AG04450 (cell line): ENCODE data around the gene RGL3. TPM values are rescaled to one million over a fixed set of nuclear protein-coding genes. Genes with fewer than 3 reads are reported as not detected.

Experiments used
- CTCF ChIA-PET: fragments of 300-600, 350-600 bp; formaldehyde crosslinking; extraction: SDS; loops from one replicate; lab custom pipeline; 2022; ENCODE audit warnings: antibody characterized with exemption, inconsistent platforms; lab: Charles Lee
- POLR2A ChIA-PET: fragments of 350-600 bp; formaldehyde crosslinking; extraction: SDS; loops from one replicate; lab custom pipeline; 2021; ENCODE audit warnings: antibody characterized with exemption, inconsistent platforms; lab: Yijun Ruan, JAX
- DNase-seq: peaks from one replicate; pipeline ENCODE4 v3.0.0-alpha.2; 2011; ENCODE audit warnings: low read depth, low spot score
- H3K27ac ChIP-seq: one replicate; pipeline ENCODE4 v1.5.1; 2012; ENCODE audit warnings: low read depth, low read length, control low read depth
- H3K27me3 ChIP-seq: one replicate; pipeline ENCODE4 v1.6.0; 2012; ENCODE audit warnings: low read length; ENCODE audit not compliant: control insufficient read depth, insufficient read depth
- H3K4me3 ChIP-seq: 2 replicates; pipeline ENCODE4 v1.5.1; 2011; ENCODE audit warnings: mild to moderate bottlenecking, low read depth, low read length, control low read depth
- H3K9me3 ChIP-seq: 2 replicates; pipeline ENCODE4 v1.5.1; 2012; ENCODE audit warnings: low read length; ENCODE audit not compliant: control insufficient read depth, insufficient read depth
- polyA plus RNA-seq: library from polyadenylated mRNA; depleted of rRNA; stranded (reverse); fragments of >200 nt; gene quantifications from 2 replicates; pipeline ENCODE4 v1.2.3, GENCODE V29; 2011
- TF ChIP-seq, protein P1 (sequence below): IDR thresholded peaks from 2 replicates; pipeline ENCODE4 v1.5.1; 2011; ENCODE audit warnings: low read depth, low read length, control low read depth, inconsistent platforms

The RGL3 gene
- polyA plus RNA-seq, 1 experiment = 0.11 TPM

DNA sequence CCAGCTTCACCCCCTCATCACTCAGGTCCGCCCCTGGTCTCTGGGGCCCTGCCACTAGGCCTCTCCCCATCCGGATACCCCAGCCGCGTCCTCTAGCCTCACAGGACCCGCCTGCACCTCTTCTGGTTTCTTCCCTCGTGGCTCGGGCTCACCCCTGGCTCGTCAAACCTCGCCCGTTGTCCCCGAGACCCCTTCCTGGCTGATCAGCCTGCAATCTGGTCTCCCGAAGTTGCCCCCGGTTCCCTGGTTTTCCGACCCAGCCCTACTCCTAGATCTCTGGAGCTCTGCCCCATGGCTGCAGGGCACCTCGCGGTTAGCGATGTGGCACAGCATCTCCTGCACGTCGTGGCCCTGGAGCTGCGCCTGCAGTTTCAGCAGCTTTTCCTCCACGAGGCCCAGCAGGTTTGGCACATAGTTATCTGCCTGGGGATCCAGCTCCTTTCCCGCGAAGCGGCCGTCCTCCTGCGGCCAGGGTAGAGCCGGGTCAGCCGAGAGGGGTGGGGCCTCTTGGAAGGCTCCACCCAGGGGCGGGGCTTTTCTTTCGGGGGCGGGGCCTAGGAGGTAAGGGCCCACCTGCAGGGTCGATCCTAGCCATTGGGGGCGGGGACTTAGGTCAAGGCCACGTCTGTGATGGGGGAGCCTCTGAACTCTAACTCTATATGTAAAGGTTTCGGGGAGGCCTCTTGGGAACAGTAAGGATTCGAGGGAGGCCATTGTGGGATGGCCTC is 2.4 kb upstream of the RGL3 start:
- ChIA-PET POLR2A (interaction anchor here (0.5 kb wide), 1 partner anchor 104 kb away, joined by 5 read pairs; no protein-coding TSS in a partner anchor), CTCF (interaction anchor here (1.7 to 1.9 kb wide), 2 partner anchors 14 to 127 kb away, joined by 9 read pairs; partner anchors contain the start of genes ODAD3 and PRKCSH)
- no peak overlapping the region for H3K27ac ChIP-seq
- H3K27me3 ChIP-seq = peaks cover 65% of the 10 kb centered on the region
- no peak for DNase-seq
- H3K9me3 ChIP-seq = peaks cover 23% of the 10 kb centered on the region; the same call in 1 of the 2 replicates
- no peak overlapping the region for H3K4me3 ChIP-seq
- TF ChIP-seq, protein P1, sequence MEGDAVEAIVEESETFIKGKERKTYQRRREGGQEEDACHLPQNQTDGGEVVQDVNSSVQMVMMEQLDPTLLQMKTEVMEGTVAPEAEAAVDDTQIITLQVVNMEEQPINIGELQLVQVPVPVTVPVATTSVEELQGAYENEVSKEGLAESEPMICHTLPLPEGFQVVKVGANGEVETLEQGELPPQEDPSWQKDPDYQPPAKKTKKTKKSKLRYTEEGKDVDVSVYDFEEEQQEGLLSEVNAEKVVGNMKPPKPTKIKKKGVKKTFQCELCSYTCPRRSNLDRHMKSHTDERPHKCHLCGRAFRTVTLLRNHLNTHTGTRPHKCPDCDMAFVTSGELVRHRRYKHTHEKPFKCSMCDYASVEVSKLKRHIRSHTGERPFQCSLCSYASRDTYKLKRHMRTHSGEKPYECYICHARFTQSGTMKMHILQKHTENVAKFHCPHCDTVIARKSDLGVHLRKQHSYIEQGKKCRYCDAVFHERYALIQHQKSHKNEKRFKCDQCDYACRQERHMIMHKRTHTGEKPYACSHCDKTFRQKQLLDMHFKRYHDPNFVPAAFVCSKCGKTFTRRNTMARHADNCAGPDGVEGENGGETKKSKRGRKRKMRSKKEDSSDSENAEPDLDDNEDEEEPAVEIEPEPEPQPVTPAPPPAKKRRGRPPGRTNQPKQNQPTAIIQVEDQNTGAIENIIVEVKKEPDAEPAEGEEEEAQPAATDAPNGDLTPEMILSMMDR = no peak

DNA sequence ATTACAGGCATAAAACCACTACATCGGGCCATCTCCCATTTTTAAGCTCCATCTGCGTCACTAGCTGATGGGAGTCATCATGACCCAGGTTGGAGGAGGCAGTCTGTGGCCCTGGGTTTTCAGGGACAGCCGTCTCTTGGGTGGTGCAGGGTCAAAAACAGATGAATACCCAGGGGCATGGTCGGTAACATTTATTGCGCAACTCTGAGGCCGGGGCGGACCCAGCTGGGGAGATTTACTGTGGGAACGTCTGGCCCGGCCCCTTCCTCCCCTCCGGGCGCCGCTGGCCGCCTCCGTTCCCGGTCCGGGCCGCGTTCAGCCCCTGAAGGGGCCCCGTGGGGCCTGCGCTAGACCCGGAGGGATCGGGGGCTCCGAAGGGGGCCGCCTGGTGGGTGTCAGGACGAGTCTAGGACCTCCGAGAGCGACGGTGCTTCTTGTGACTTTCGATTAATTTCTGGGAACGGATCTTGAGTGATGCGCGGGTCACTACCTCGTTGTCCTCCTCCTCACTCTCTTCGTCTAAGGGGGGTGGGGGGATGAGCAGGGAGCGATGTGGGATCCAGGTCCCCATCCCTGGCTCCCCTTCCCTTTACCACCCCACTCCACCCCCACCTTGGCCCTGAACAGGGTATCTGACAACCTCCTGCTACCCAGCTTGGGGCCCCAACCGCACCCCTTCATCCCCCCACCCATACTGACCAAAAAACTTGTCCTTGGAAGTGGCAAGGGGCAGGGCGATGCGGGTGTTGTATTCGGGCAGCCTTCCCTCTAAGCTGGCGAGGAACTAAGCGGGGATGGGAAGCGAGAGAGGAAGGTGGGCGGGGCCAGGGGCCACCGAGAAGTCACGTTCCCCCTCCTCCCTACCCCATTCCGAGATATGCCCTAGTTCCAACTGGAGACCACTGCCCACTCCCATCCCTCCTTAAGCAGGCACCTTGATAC is 1.6 kb upstream of the RGL3 start:
- ChIA-PET POLR2A (interaction anchor here (0.6 kb wide), 1 partner anchor 15 kb away, joined by 9 read pairs; no protein-coding TSS in a partner anchor), CTCF (interaction anchor here (0.6 to 1.9 kb wide), 5 partner anchors 14 to 128 kb away, joined by 3 to 9 read pairs (median 5); partner anchors contain the start of genes ODAD3 and PRKCSH)
- no peak for DNase-seq
- peaks cover 17% of the 10 kb centered on the region; the same call in 1 of the 2 replicates for H3K9me3 ChIP-seq
- no peak overlapping the region for H3K27ac ChIP-seq
- TF ChIP-seq, protein P1 = no peak
- H3K27me3 ChIP-seq = peaks cover 69% of the 10 kb centered on the region
- H3K4me3 ChIP-seq = peak overlapping the region; percentile 22; the same call in 1 of the 2 replicates

DNA sequence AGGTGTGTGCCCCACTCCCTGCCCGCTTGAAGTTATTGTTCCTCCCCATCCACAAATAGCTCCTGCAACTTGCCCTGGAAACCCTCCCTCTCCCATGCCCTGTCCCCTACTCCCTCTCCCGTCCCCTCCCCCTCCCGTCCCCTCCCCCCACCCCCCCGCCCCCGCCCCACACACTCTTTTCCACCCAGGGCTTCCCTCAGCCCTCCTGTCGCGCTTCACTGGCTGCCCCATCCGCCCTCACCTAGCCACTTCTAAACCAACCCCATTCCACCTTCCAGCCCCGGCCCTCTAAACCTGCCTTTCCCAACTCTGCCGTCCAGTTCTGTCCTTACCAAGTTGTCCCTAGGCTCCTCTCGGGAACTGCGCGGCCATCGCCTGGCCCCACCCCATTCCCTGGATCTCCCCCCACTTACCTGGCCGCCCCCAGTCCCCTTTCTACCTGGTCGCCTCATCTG is 993 bp downstream of the RGL3 start:
- Histone ChIP-seq H3K9me3 (peaks cover 11% of the 10 kb centered on the region; the same call in 1 of the 2 replicates), H3K27ac (no peak overlapping the region), H3K27me3 (peaks cover 58% of the 10 kb centered on the region), H3K4me3 (no peak overlapping the region)
- POLR2A ChIA-PET = no interaction called here
- no peak for DNase-seq
- TF ChIP-seq, protein P1 = no peak
- CTCF ChIA-PET = interaction anchor here (1.2 kb wide), 1 partner anchor 17 kb away, joined by 4 read pairs; the partner anchor contains the start of gene PRKCSH

DNA sequence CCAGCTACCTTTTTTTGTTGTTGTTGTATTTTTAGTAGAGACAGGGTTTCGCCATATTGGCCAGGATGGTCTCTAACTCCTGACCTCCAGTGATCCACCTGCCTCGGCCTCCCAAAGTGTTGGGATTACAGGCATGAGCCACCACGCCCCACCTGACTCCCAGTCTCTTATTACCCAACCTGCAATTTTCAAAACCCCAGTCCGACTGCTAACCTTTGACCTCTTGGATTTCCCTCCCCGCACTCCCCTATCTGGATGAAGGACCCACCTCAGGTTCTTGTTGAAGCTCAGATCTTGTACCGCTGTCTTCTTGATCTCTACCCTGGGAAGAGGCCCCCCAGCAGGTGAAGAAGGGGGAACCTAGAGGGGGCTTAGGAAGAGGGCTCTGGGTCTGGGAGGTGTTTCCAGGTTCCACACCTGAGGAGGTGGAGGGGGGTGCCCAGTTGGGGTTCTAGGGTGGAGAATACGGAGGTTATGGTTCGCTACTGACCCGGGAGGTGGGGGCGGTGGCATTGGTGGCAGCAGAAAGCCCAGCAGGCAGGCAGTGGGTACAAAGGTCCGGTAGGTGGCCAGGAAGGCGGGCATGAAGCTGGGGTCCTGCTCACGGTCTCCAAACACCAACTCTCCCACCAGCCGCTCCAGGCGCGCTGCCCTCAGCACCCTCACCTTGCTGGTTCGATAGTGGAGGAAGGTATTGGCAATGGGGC is 2.6 kb downstream of the RGL3 start:
- POLR2A ChIA-PET = interaction anchor here (0.6 kb wide), 1 partner anchor 469 kb away, joined by 4 read pairs; no protein-coding TSS in a partner anchor
- TF ChIP-seq, protein P1 = no peak
- H3K27me3 ChIP-seq = peaks cover 42% of the 10 kb centered on the region
- no peak for DNase-seq
- no peak overlapping the region for H3K27ac ChIP-seq
- CTCF ChIA-PET = interaction anchor here (1.2 to 1.3 kb wide), 2 partner anchors 19 to 35 kb away, joined by 3 to 5 read pairs; partner anchors contain the start of genes ODAD3 and PRKCSH
- peaks cover 3% of the 10 kb centered on the region; the same call in 1 of the 2 replicates for H3K9me3 ChIP-seq
- H3K4me3 ChIP-seq = no peak overlapping the region
